Natural killer cell treated with Interleukin-12 subunit alpha and Interleukin-12 subunit beta and Interleukin-15 and Interleukin-18, amount 100 ng/mL, for 72 hours (primary cell): Measurements from ENCODE around the gene ERMP1. TPM values are rescaled to one million over a fixed set of nuclear protein-coding genes. Genes with fewer than 3 reads are reported as not detected.
"Not testable (repeated sequence)": the region's sequence is repeated elsewhere in the genome, so short reads cannot be mapped to it uniquely, and the experiment has no call there.

Source experiments
- ATAC-seq, 2 donors: fragments of 150-1000 bp; cut with Tn5 transposase in 1 of 2; sonication (Bioruptor Pico), chemical (Tn5 transposase) in 1 of 2; 2 replicates each; pipeline ENCODE4 v1.10.0; 2021
- DNase-seq: peaks from one replicate; pipeline ENCODE4 v3.0.0; 2022; ENCODE audit warnings: low spot score
- H3K27ac Mint-ChIP-seq, 2 donors: 1 replicate in 1 of 2; 2 replicates in 1 of 2; pipeline ENCODE4 v1.8.0; 2022; ENCODE audit warnings: mixed read lengths in 2 of 2, mild to moderate bottlenecking in 1 of 2, moderate library complexity in 1 of 2
- H3K27me3 Mint-ChIP-seq, 2 donors: 1 replicate in 1 of 2; 2 replicates in 1 of 2; pipeline ENCODE4 v1.8.0; 2022; ENCODE audit warnings: mixed read lengths in 2 of 2
- H3K36me3 Mint-ChIP-seq: one replicate; pipeline ENCODE4 v1.8.0; 2022; ENCODE audit warnings: mixed read lengths
- H3K4me1 Mint-ChIP-seq, 2 donors: 1 replicate in 1 of 2; 2 replicates in 1 of 2; pipeline ENCODE4 v1.8.0; 2022; ENCODE audit warnings: low read depth in 2 of 2, mixed read lengths in 2 of 2, mild to moderate bottlenecking in 1 of 2
- H3K4me3 Mint-ChIP-seq: one replicate; pipeline ENCODE4 v1.8.0; 2022; ENCODE audit warnings: mixed read lengths
- H3K9me3 Mint-ChIP-seq: 2 replicates; pipeline ENCODE4 v1.8.0; 2022; ENCODE audit warnings: mixed read lengths
- total RNA-seq, 2 donors: library from RNA; stranded (reverse); gene quantifications; one replicate each; pipeline ENCODE4 v1.2.3, GENCODE V29; 2022

The ERMP1 gene, protein sequence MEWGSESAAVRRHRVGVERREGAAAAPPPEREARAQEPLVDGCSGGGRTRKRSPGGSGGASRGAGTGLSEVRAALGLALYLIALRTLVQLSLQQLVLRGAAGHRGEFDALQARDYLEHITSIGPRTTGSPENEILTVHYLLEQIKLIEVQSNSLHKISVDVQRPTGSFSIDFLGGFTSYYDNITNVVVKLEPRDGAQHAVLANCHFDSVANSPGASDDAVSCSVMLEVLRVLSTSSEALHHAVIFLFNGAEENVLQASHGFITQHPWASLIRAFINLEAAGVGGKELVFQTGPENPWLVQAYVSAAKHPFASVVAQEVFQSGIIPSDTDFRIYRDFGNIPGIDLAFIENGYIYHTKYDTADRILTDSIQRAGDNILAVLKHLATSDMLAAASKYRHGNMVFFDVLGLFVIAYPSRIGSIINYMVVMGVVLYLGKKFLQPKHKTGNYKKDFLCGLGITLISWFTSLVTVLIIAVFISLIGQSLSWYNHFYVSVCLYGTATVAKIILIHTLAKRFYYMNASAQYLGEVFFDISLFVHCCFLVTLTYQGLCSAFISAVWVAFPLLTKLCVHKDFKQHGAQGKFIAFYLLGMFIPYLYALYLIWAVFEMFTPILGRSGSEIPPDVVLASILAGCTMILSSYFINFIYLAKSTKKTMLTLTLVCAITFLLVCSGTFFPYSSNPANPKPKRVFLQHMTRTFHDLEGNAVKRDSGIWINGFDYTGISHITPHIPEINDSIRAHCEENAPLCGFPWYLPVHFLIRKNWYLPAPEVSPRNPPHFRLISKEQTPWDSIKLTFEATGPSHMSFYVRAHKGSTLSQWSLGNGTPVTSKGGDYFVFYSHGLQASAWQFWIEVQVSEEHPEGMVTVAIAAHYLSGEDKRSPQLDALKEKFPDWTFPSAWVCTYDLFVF
- total RNA-seq = 10 to 100 TPM; 17.7 to 28.0 TPM

DNA sequence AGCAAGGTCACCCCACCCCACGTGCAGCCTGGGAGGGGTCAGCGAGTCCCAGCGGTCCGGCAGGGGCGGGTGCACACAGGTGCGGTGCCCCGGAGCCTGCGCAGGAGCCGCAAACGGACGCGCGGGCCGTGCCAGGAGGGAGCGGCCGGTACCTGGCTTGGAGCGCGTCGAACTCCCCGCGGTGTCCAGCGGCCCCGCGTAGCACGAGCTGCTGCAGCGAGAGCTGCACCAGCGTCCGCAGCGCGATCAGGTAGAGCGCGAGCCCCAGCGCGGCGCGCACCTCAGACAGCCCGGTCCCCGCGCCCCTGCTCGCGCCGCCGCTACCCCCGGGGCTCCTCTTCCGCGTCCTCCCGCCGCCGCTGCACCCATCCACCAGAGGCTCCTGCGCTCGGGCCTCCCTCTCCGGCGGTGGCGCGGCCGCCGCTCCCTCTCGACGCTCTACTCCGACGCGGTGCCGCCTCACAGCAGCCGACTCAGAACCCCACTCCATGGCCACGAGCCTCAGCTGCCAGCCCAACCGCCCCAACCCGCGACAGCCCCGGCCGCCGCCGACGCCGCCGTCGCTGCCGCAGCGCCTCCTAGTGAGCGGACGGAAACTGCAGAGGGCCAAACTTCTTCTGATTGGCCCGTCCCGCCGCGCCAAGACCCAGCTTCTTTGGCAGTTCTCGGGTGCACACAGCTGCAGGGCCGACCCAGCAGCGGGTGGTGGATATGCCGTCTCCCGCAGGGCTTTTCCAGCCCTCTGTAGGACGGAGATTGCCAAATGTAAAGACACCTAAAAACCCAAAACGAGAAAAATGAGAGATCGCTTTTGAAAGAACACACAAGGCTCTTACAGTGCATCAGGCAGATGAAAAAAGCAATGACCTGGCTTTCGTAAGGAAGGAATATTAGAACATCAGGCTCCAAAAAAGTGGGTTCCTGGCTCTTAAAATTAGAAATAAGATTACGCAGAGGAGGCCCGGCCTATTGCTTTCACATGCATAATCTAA lies at the start of gene ERMP1:
TSS of gene ERMP1 (minus strand) at position 580 of the 992 bp plus-strand sequence. CDS start at position 490, 90 bp downstream.
- Mint-ChIP-seq H3K9me3 (peaks cover 4% of the 10 kb centered on the region), H3K4me3 (peak within 1 kb of the TSS; percentile 83), H3K27ac (peak within 1 kb of the TSS; percentile 49 to 86), H3K4me1 (peaks cover 29 to 42% of the 10 kb centered on the region in 2 donors), H3K36me3 (no peaks in the 10 kb centered on the region), H3K27me3 (no peaks in the 10 kb centered on the region)
- peak; percentile 92 for DNase-seq
- peak; percentile 94 to 95 for ATAC-seq

DNA sequence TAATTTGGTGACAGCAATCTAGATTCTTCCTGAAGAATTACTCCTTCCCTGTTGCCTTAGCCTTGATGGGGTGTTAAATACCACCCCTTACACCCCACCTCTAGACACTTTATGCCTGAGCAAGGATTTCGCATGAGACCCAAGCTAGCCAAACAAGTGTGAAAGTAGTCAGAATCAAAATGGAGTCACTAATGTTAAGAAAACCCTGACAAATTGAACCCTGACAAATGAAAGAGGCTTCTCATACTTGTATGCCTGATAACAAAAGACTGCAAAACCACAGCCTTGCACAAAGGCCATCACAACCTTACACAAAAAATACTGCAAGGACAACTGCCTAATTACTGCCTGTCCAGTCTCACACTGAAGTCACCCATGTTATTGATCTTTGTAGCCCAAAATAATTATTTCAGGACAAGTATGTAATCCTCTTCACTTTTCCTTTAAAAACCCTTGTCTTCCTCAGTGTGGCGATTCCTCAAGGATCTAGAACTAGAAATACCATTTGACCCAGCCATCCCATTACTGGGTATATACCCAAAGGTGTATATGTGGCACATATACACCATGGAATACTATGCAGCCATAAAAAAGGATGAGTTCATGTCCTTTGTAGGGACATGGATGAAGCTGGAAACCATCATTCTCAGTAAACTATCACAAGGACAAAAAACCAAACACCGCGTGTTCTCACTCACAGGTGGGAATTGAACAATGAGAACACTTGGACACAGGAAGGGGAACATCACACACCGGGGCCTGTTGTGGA lies 49.5 kb upstream of the ERMP1 start:
- not testable (repeated sequence) for H3K36me3 Mint-ChIP-seq, DNase-seq, H3K27me3 Mint-ChIP-seq, H3K27ac Mint-ChIP-seq, H3K4me3 Mint-ChIP-seq, H3K9me3 Mint-ChIP-seq, ATAC-seq
- peaks cover 9 to 20% of the 10 kb centered on the region in 2 donors for H3K4me1 Mint-ChIP-seq

DNA sequence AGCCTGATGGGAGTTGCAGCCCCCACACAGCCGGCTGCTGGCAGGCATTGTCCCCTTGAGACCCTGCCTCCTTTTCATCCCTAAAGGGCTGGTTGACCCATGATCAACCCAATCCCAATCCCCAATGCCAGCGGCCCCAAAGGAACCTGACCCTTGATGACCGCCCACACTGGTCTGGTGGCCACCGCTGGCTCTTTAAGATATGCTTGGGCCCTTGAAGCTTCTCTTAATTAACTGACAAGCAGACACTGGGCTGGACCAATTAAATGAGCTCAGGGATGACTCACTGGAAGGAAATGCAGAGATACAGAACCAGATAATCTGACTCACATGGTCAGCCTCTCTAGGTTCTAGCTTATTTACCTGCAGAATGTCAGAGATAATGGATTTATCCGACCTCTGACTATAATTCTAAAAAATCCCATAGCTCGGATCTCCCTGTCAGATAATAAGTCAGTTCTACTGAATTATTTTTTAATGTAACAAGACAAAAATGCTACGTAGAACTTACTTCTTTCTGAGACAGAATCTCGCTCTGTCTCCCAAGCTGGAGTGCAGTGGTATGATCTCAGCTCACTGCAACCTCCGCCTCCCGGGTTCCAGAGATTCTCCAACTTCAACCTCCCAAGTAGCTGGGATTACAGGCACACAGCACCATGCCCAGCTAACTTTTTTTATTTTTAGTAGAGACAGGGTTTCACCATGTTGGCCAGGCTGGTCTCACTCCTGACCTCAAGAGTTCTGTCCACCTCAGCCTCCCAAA lies 46.7 kb upstream of the ERMP1 start:
- DNase-seq (no peak), ATAC-seq (peak in 1 of 2 donors; percentile 49)
- peak overlapping the region in 1 of 2 donors; percentile 56 for H3K27ac Mint-ChIP-seq
- no peaks in the 10 kb centered on the region for H3K36me3 Mint-ChIP-seq
- H3K4me3 Mint-ChIP-seq = no peak overlapping the region
- H3K27me3 Mint-ChIP-seq = no peaks in the 10 kb centered on the region
- H3K9me3 Mint-ChIP-seq = peaks cover 5% of the 10 kb centered on the region
- peaks cover 13 to 21% of the 10 kb centered on the region in 2 donors for H3K4me1 Mint-ChIP-seq

DNA sequence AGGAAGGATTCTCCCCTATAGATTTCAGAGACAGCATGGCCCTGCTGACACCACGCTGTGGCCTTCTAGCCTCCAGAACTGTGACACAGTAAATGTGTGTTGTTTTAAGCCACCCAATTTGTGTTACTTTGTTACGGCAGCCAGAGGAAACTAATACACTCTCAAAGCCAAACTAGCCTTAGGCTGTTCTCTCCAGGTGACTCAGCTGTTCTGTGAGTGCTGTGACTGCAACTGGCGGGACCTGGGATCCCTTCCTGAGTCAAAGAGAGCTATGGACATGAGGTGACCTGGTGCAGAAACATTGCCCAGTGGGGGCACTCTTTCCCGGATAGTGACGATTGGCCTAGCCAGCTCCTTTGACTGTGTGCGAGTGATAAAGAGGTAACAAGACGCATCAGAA lies 43.8 kb upstream of the ERMP1 start:
- Mint-ChIP-seq H3K36me3 (no peaks in the 10 kb centered on the region), H3K4me3 (no peak overlapping the region), H3K9me3 (peaks cover 5% of the 10 kb centered on the region), H3K27me3 (no peaks in the 10 kb centered on the region), H3K4me1 (peaks cover 28 to 34% of the 10 kb centered on the region in 2 donors), H3K27ac (peak overlapping the region in 1 of 2 donors; percentile 70)
- no peak for DNase-seq
- ATAC-seq = no peak

DNA sequence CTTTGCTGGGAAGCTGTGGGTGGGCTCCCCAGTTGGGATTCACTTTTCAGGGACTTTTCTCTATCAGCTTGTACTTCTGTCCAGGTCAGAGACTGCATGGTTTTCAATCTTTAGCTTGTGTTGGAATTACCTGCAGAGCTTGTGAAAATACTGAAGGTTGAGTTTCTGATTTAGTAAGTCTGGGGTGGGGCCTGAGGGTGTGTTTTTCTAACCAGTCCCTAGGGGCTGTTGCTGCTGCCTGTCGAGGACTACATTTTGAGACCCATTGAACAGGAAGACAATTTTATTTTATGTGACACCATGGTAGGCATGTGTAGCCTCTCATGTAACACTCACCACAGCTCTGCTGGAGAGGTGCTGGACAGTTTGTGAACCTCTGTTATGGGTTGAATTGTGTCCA lies 43.1 kb upstream of the ERMP1 start:
- peaks cover 28 to 34% of the 10 kb centered on the region in 2 donors for H3K4me1 Mint-ChIP-seq
- DNase-seq (no peak), ATAC-seq (no peak)

DNA sequence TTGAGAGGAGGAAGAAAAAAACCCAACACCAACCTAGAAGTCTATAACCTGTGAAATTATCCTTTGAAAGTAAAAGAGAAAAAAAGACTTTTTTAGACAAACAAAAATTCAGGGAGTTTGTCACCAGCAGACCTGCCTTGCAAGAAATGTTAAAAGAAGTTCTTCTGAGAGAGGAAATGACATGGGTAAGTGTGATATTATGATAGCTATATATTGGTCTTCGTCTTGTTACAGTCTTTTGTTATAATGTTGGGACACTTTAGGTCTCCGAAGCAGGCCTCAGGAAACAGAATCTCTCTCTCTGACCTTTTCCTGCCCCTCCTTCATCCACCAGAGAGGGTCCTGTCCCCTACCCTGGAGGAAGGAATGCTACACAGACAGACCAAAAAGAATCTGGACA lies 41.1 kb upstream of the ERMP1 start:
- ATAC-seq (peak in 1 of 2 donors; percentile 39), DNase-seq (no peak)
- Mint-ChIP-seq H3K9me3 (peaks cover 5% of the 10 kb centered on the region), H3K36me3 (no peaks in the 10 kb centered on the region), H3K27me3 (no peaks in the 10 kb centered on the region), H3K4me1 (peaks cover 32 to 38% of the 10 kb centered on the region in 2 donors), H3K4me3 (peak overlapping the region; percentile 6), H3K27ac (peak overlapping the region; percentile 6 to 70)

More for the DNA sequence above, 43.1 kb upstream of the ERMP1 start:
- Mint-ChIP-seq H3K4me3 (no peak overlapping the region), H3K27ac (peak overlapping the region in 1 of 2 donors; percentile 70), H3K36me3 (no peaks in the 10 kb centered on the region), H3K9me3 (peaks cover 5% of the 10 kb centered on the region), H3K27me3 (no peaks in the 10 kb centered on the region)

DNA sequence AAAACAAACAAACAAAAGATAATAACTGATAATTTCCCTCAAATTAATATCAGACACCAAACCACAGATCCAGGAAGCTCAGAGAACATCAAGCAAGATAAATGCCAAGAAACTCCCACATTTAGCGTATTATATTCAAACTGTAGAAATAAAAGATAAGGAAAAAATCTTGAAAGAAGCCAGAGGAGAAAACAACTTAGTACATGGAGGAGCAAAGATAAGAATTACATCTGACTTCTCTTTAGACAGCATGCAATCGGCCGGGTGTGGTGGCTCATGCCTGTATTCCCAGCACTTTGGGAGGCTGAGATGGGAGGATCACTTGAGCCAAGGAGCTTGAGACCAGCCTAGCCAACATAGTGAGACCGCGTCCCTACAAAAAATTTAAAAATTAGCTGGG lies 40.5 kb upstream of the ERMP1 start:
- peak overlapping the region; percentile 6 to 70 for H3K27ac Mint-ChIP-seq
- H3K4me3 Mint-ChIP-seq = peak overlapping the region; percentile 6

DNA sequence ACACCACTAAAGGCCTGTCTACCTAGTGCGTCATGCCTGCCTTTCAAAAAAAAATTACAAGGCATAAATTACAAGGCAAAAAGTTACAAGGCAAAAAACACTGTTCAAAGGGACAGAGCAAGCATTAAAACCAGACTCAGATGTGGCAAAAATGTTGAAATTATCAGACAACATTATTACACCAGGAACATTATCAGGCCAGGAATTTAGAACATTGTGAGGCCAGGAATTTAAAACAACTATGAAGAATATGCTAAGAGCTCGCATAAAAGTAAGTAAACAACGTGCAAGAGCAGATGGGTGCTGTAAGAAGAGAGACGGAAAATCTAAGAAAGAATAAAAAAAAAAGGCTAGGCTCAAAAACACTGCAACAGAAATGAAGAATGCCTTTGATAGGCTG lies 39.6 kb upstream of the ERMP1 start:
- Mint-ChIP-seq H3K4me3 (no peak overlapping the region), H3K27me3 (no peaks in the 10 kb centered on the region), H3K36me3 (no peaks in the 10 kb centered on the region), H3K9me3 (peaks cover 5% of the 10 kb centered on the region), H3K4me1 (peaks cover 32 to 39% of the 10 kb centered on the region in 2 donors), H3K27ac (peak overlapping the region in 1 of 2 donors; percentile 70)
- DNase-seq (no peak), ATAC-seq (no peak)

More for the DNA sequence above, 40.5 kb upstream of the ERMP1 start:
- H3K9me3 Mint-ChIP-seq = peaks cover 5% of the 10 kb centered on the region
- H3K36me3 Mint-ChIP-seq = no peaks in the 10 kb centered on the region
- no peaks in the 10 kb centered on the region for H3K27me3 Mint-ChIP-seq
- peaks cover 32 to 38% of the 10 kb centered on the region in 2 donors for H3K4me1 Mint-ChIP-seq
- ATAC-seq (no peak), DNase-seq (no peak)

DNA sequence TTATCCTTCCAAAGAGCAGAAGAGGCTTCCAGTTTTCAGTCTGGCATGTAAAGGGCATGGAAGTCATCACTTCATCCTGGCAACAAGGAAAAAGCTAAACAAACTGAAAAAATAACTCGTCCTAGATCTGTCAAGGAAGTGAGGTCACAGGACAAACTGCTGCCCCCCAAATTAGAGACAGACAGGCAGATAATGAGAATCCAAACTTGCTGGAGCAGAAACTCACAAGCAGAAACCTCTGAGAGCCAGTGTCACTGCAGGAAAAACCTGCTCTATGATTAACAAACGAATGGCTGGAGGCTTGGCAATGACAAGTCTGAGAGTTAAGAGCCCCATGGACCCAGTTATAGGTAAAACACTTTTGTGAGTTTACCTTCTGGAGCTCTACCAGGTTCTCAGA lies 38.9 kb upstream of the ERMP1 start:
- Mint-ChIP-seq H3K27ac (no peak overlapping the region), H3K4me3 (no peak overlapping the region), H3K9me3 (peaks cover 5% of the 10 kb centered on the region), H3K27me3 (no peaks in the 10 kb centered on the region), H3K36me3 (no peaks in the 10 kb centered on the region), H3K4me1 (peaks cover 32 to 40% of the 10 kb centered on the region in 2 donors)
- ATAC-seq (no peak), DNase-seq (no peak)

DNA sequence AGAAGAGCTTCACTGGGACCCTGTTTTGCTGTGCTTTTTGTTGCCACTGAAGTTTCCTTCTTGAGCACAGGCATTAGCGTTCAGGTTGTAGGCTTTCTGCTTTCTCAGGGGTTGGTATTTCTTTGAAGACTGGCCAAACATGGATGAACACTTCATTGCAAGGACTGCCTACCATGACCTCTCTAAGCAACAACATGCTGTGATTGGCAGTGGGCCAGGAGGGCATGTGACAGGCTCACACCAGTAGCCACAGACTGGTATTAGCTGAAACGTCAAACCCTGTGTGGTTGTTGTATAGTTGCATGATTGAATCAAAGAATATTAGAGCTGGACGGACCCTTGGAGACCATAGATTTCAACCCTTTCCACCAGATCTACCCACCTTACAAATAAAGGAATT lies 37.8 kb upstream of the ERMP1 start:
- DNase-seq = no peak
- no peaks in the 10 kb centered on the region for H3K27me3 Mint-ChIP-seq
- H3K9me3 Mint-ChIP-seq = peaks cover 5% of the 10 kb centered on the region
- H3K4me3 Mint-ChIP-seq = no peak overlapping the region
- ATAC-seq = no peak
- H3K27ac Mint-ChIP-seq = no peak overlapping the region
- no peaks in the 10 kb centered on the region for H3K36me3 Mint-ChIP-seq
- peaks cover 31% of the 10 kb centered on the region in 2 donors for H3K4me1 Mint-ChIP-seq

DNA sequence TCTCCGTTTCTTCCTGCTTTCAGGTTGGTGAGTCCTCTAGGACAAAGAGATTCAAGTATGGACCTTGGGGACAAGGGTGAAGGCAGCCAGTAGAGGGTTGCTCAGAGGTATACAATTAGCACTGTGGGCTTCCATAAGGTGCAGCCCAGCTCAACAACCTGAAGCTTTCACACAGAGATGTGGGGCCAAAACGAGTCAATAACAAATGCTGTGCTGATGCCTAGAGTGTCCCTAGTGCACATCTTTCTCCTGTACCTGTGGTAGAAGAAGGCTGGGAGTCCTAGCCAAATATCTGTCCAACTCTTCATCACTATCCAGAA lies 37.1 kb upstream of the ERMP1 start:
- Mint-ChIP-seq H3K4me1 (peaks cover 24 to 26% of the 10 kb centered on the region in 2 donors), H3K27ac (no peak overlapping the region), H3K9me3 (peaks cover 2% of the 10 kb centered on the region), H3K36me3 (no peaks in the 10 kb centered on the region), H3K27me3 (no peaks in the 10 kb centered on the region), H3K4me3 (no peak overlapping the region)
- DNase-seq (no peak), ATAC-seq (peak in 1 of 2 donors; percentile 41)
